Brain microvascular endothelial cell (primary cell): ENCODE results near the gene PHF13.

ENCODE experiments used
- DNase-seq: peaks from one replicate; pipeline ENCODE4 v3.0.0-alpha.2; 2020
- H3K27ac ChIP-seq: fragments of 250-450 bp; sonication (Bioruptor Pico); 2 replicates; pipeline ENCODE4 v1.5.1; 2020; ENCODE audit warnings: mild to moderate bottlenecking, moderate library complexity
- H3K27me3 ChIP-seq: fragments of 250-450 bp; sonication (Bioruptor Pico); replicated peaks from 2 replicates; pipeline ENCODE4 v1.5.1; 2020; ENCODE audit warnings: mild to moderate bottlenecking
- H3K36me3 ChIP-seq: fragments of 250-450 bp; sonication (Bioruptor Pico); replicated peaks from 2 replicates; pipeline ENCODE4 v1.5.1; 2020; ENCODE audit warnings: mild to moderate bottlenecking
- H3K4me3 ChIP-seq: 2 replicates; pipeline ENCODE4 v1.5.1; 2011; ENCODE audit warnings: low read depth, mild to moderate bottlenecking, control low read depth, low read length, moderate library complexity
- CTCF ChIP-seq: IDR thresholded peaks from 2 replicates; pipeline ENCODE4 v1.5.1; 2011; ENCODE audit warnings: low read depth, mild to moderate bottlenecking, moderate library complexity, low read length, control low read depth, inconsistent platforms; ENCODE audit errors: missing control alignments
- in situ Hi-C: cut with HindIII; loops from 2 replicates; pipeline ENCODE4 v1.10.0; 2017; ENCODE audit warnings: low sequenced_read_pairs, low pct_ligation_motif_present

The PHF13 gene

DNA sequence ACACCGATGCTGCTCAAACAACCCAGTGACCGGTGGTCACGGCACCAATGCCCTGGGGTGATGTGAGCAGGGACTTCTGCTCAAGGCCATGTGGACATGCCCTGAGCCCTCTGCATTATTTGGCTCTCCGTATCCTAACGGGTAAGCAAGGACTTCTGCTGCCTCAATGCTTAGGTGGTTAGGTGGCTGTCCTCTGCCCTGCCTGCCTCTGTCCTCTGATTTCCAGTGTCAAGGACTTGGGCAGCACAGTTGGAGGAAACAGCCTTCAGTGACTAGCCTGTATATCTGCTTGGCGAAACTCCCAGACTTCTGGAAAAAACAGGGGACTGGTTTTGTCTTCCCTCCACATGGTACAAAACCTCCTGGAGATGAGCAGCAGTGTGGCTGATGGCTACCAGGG lies 53.6 kb downstream of the PHF13 start:
- TF ChIP-seq CTCF, result no peak
- Histone ChIP-seq H3K36me3 (peaks cover 15% of the 10 kb centered on the region), H3K27ac (no peak overlapping the region), H3K4me3 (no peak overlapping the region), H3K27me3 (no peaks in the 10 kb centered on the region)
- DNase-seq, result no peak
- in situ Hi-C loops, result no loop called here

GRCh38 chr1:6668503-6668902 lies 55.0 kb downstream of the PHF13 start:
- no peak for DNase-seq
- Histone ChIP-seq H3K27ac (no peak overlapping the region), H3K27me3 (no peaks in the 10 kb centered on the region), H3K36me3 (peaks cover 13% of the 10 kb centered on the region), H3K4me3 (no peak overlapping the region)
- in situ Hi-C loops, result no loop called here
- TF ChIP-seq CTCF, result no peak

DNA sequence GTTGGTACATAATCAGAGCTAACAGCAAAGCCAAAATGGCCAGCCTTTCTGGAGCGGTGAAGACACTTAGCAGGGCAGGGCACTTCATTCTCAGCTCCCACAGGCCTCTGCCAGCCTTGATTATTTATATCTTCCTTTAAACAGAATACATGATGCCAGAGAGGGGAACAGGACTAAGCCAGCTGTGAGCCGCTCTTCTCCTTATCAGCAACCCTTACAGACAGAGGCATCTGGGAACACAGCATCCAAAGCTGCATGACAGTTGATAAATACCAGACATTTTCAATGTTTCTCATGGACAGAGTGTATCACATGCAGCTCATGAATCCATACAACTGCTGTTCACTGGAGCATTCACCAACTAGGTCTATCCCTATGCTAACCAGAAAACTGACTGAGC lies 59.0 kb downstream of the PHF13 start:
- Histone ChIP-seq H3K36me3 (peaks cover 16% of the 10 kb centered on the region), H3K4me3 (no peak overlapping the region), H3K27me3 (no peaks in the 10 kb centered on the region), H3K27ac (no peak overlapping the region)
- DNase-seq, result no peak
- no peak for TF ChIP-seq CTCF
- in situ Hi-C loops, result no loop called here
